Loucy (cell line): ENCODE results near the gene AGAP1.

Source experiments
- CTCF ChIP-seq: fragments of 200-600 bp; sonication (generic); conservative IDR thresholded peaks from 2 replicates; pipeline ENCODE4 v1.5.1; 2014; ENCODE audit warnings: mild to moderate bottlenecking, antibody characterized with exemption, low read length
- EZH2phosphoT487 ChIP-seq: fragments of 200-600 bp; IDR thresholded peaks from 2 replicates; pipeline ENCODE4 v1.6.1; 2018; ENCODE audit warnings: antibody characterized with exemption, mild to moderate bottlenecking, moderate library complexity, borderline replicate concordance

- no peak for TF ChIP-seq CTCF
- TF ChIP-seq EZH2phosphoT487, result no peak
Measured at GRCh38 chr2:235850771-235851551, 357.1 kb downstream of the AGAP1 start.
